ENCODE results near the gene SLC25A33. TPM values are rescaled to one million over a fixed set of nuclear protein-coding genes. Genes with fewer than 3 reads are reported as not detected.
"Not testable (repeated sequence)": the region's sequence is repeated elsewhere in the genome, so short reads cannot be mapped to it uniquely, and the experiment has no call there.

The SLC25A33 gene
- total and polyA plus RNA-seq, 10 donors, result 2.4 to 4.5 (median 3.2) TPM

GRCh38 chr1:9558271-9558945 is 19.1 kb downstream of the SLC25A33 start:
- DNase-seq, result no peak
- intact Hi-C loops (cut with DNase I; ENCODE audit: low total_unique reads), result no loop called here
- Histone ChIP-seq H3K36me3 (peaks cover 0 to 59% (median 23%) of the 10 kb centered on the region in 6 donors), H3K4me3 (no peak overlapping the region), H3K9me3 (no peaks in the 10 kb centered on the region), H3K27me3 (replicated peaks in 1 of 7) (no peaks in the 10 kb centered on the region), H3K27ac (peak overlapping the region in 3 of 8 donors; percentile 6 to 70 (median 65)), H3K4me1 (peaks cover 0 to 63% (median 37%) of the 10 kb centered on the region in 6 donors)
- WGBS, 5 donors, result 65 to 78% (median 76%) methylated on average over 6 of the region's 6 CpGs
- no peak for TF ChIP-seq CTCF (IDR thresholded peaks at IDR 0.05 in 8 of 11, conservative IDR thresholded peaks at IDR 0.05 in 3 of 11)
- TF ChIP-seq POLR2A (IDR thresholded peaks at IDR 0.05), result no peak
- TF ChIP-seq POLR2AphosphoS5 (IDR thresholded peaks at IDR 0.05), result no peak

- peak overlapping the region in 1 of 8 donors; percentile 6 for H3K27ac ChIP-seq
- H3K4me3 ChIP-seq, result no peak overlapping the region
- H3K4me1 ChIP-seq, result peaks cover 0 to 63% (median 37%) of the 10 kb centered on the region in 6 donors
- intact Hi-C loops (cut with DNase I; ENCODE audit: low total_unique reads), result no loop called here
- H3K27me3 ChIP-seq (replicated peaks in 1 of 7), result no peaks in the 10 kb centered on the region
- WGBS, 5 donors, result 78 to 86% (median 83%) methylated on average over 11 of the region's 11 CpGs
- DNase-seq, result no peak
- H3K36me3 ChIP-seq, result peaks cover 0 to 52% (median 19%) of the 10 kb centered on the region in 6 donors
- TF ChIP-seq CTCF (IDR thresholded peaks at IDR 0.05 in 8 of 11, conservative IDR thresholded peaks at IDR 0.05 in 3 of 11) (no peak), POLR2AphosphoS5 (IDR thresholded peaks at IDR 0.05) (no peak), POLR2A (IDR thresholded peaks at IDR 0.05) (no peak)
- no peaks in the 10 kb centered on the region for H3K9me3 ChIP-seq
Measured at GRCh38 chr1:9558946-9559545, 19.8 kb downstream of the SLC25A33 start.

GRCh38 chr1:9559673-9560072 is 20.4 kb downstream of the SLC25A33 start:
- H3K4me1 ChIP-seq, result peaks cover 0 to 63% (median 37%) of the 10 kb centered on the region in 6 donors
- TF ChIP-seq POLR2A (IDR thresholded peaks at IDR 0.05), result no peak
- TF ChIP-seq CTCF (IDR thresholded peaks at IDR 0.05 in 8 of 11, conservative IDR thresholded peaks at IDR 0.05 in 3 of 11), result no peak
- no peak for TF ChIP-seq POLR2AphosphoS5 (IDR thresholded peaks at IDR 0.05)
- H3K9me3 ChIP-seq, result no peaks in the 10 kb centered on the region
- WGBS, 5 donors, result 67 to 77% (median 76%) methylated on average over 5 of the region's 5 CpGs
- H3K36me3 ChIP-seq, result peaks cover 0 to 49% (median 15%) of the 10 kb centered on the region in 6 donors
- intact Hi-C loops (cut with DNase I; ENCODE audit: low total_unique reads), result no loop called here
- H3K4me3 ChIP-seq, result no peak overlapping the region
- DNase-seq, result no peak
- H3K27ac ChIP-seq, result no peak overlapping the region
- no peaks in the 10 kb centered on the region for H3K27me3 ChIP-seq (replicated peaks in 1 of 7)

- 69 to 94% (median 87%) methylated on average over 17 of the region's 17 CpGs for WGBS, 5 donors
- H3K4me3 ChIP-seq; H3K9me3 ChIP-seq; DNase-seq; H3K27ac ChIP-seq; H3K27me3 ChIP-seq (replicated peaks in 1 of 7); intact Hi-C loops (cut with DNase I; ENCODE audit: low total_unique reads): not testable (repeated sequence)
- Histone ChIP-seq H3K36me3 (peaks cover 0 to 45% (median 14%) of the 10 kb centered on the region in 6 donors), H3K4me1 (peaks cover 0 to 62% (median 37%) of the 10 kb centered on the region in 6 donors)
Measured at GRCh38 chr1:9560090-9560489, 20.8 kb downstream of the SLC25A33 start.
